T-cell (primary cell): ENCODE results near the gene SLC25A22. TPM values are rescaled to one million over a fixed set of nuclear protein-coding genes. Genes with fewer than 3 reads are reported as not detected.

ENCODE experiments used
- ATAC-seq, 4 experiments: fragments of 200-7000 bp in 3 of 4; fragments of 150-1000 bp in 1 of 4; cut with Tn5 transposase; replicated peaks in 1 of 4; 1 replicate in 3 of 4; 2 replicates in 1 of 4; pipeline ENCODE4 v1.10.0; 2021; ENCODE audit warnings: moderate library complexity in 3 of 4, mild to moderate bottlenecking in 2 of 4, moderate number of reproducible peaks in 1 of 4
- CTCF ChIA-PET, 2 donors: fragments of 300-600 bp; sonication (Branson Sonifier 250); formaldehyde crosslinking; loops; one replicate each; lab custom pipeline; 2022; ENCODE audit warnings: antibody characterized with exemption in 2 of 2; lab: Charles Lee
- POLR2A ChIA-PET, 2 donors: fragments of 300-600 bp; sonication (Branson Sonifier 250); formaldehyde crosslinking; loops; one replicate each; lab custom pipeline; 2022; ENCODE audit warnings: antibody characterized with exemption in 2 of 2; lab: Charles Lee
- DNase-seq, 35 experiments: peaks; one replicate each; pipeline versions ENCODE4 v3.0.0 to v3.0.0-alpha.2; 2013 to 2023
- H3K27ac ChIP-seq: one replicate; pipeline ENCODE4 v1.5.1; 2013; ENCODE audit warnings: low read length
- H3K27me3 ChIP-seq, 2 experiments: replicated peaks in 1 of 2; 1 replicate in 1 of 2; 2 replicates in 1 of 2; pipeline versions ENCODE4 v1.6.1 to v1.7.0; 2013; ENCODE audit warnings: low read length in 1 of 2, mixed read lengths in 1 of 2; ENCODE audit not compliant: control insufficient read depth in 2 of 2, insufficient read depth in 2 of 2; ENCODE audit errors: extremely low read depth in 1 of 2
- H3K36me3 ChIP-seq, 2 donors: 1 replicate in 1 of 2; 2 replicates in 1 of 2; pipeline versions ENCODE4 v1.6.1 to v1.7.0; 2013; ENCODE audit warnings: low read length in 1 of 2; ENCODE audit not compliant: control insufficient read depth in 2 of 2, insufficient read depth in 1 of 2; ENCODE audit errors: extremely low read depth in 1 of 2
- H3K4me1 ChIP-seq, 2 experiments: 1 replicate in 1 of 2; 2 replicates in 1 of 2; pipeline versions ENCODE4 v1.6.1 to v1.7.0; 2013; ENCODE audit warnings: low read length in 2 of 2, mixed read lengths in 1 of 2; ENCODE audit not compliant: insufficient read depth in 2 of 2, control insufficient read depth in 1 of 2; ENCODE audit errors: extremely low read depth in 1 of 2
- H3K4me3 ChIP-seq, 2 donors: 1 replicate in 1 of 2; 2 replicates in 1 of 2; pipeline versions ENCODE4 v1.5.1 to v1.7.0; 2013; ENCODE audit warnings: mild to moderate bottlenecking in 2 of 2, low read length in 1 of 2, moderate library complexity in 1 of 2; ENCODE audit not compliant: control insufficient read depth in 1 of 2; ENCODE audit errors: extremely low read depth in 1 of 2
- H3K9me3 ChIP-seq: 2 replicates; pipeline ENCODE4 v1.7.0; 2013
- H3K27ac Mint-ChIP-seq, 2 donors: one replicate each; pipeline ENCODE4 v1.8.0; 2020 to 2021; ENCODE audit warnings: mild to moderate bottlenecking in 2 of 2, mixed read lengths in 2 of 2
- H3K27me3 Mint-ChIP-seq, 2 donors: one replicate each; pipeline ENCODE4 v1.8.0; 2021 to 2022; ENCODE audit warnings: mixed read lengths in 2 of 2
- H3K36me3 Mint-ChIP-seq: one replicate; pipeline ENCODE4 v1.8.0; 2021; ENCODE audit warnings: mixed read lengths
- H3K4me1 Mint-ChIP-seq, 3 donors: one replicate each; pipeline ENCODE4 v1.8.0; 2020 to 2022; ENCODE audit warnings: mixed read lengths in 3 of 3, mild to moderate bottlenecking in 1 of 3
- H3K4me3 Mint-ChIP-seq, 3 donors: one replicate each; pipeline ENCODE4 v1.8.0; 2020 to 2022; ENCODE audit warnings: mild to moderate bottlenecking in 3 of 3, mixed read lengths in 3 of 3, moderate library complexity in 3 of 3
- H3K9me3 Mint-ChIP-seq, 3 donors: one replicate each; pipeline ENCODE4 v1.8.0; 2020 to 2022; ENCODE audit warnings: mixed read lengths in 3 of 3
- WGBS: methylation state at CpG from one replicate; pipeline ENCODE4 v1.1.5; 2013; ENCODE audit warnings: missing lambda C conversion rate; ENCODE audit not compliant: insufficient coverage; 5-methylcytosine and 5-hydroxymethylcytosine counted together
- total RNA-seq, 35 experiments: library from RNA in 6 of 35; stranded (reverse) in 6 of 35; fragments of 120-200 nt in 1 of 35; gene quantifications; one replicate each; pipeline versions ENCODE4 v1.2.1 to v1.2.4 and lab custom pipeline; 2013 to 2026

SLC25A22 gene
- total RNA-seq, 5 donors from 2014 or later (not counting 1 experiment from before 2014, with no cell fraction given) = 22.4 to 37.4 (median 35.1) TPM

DNA sequence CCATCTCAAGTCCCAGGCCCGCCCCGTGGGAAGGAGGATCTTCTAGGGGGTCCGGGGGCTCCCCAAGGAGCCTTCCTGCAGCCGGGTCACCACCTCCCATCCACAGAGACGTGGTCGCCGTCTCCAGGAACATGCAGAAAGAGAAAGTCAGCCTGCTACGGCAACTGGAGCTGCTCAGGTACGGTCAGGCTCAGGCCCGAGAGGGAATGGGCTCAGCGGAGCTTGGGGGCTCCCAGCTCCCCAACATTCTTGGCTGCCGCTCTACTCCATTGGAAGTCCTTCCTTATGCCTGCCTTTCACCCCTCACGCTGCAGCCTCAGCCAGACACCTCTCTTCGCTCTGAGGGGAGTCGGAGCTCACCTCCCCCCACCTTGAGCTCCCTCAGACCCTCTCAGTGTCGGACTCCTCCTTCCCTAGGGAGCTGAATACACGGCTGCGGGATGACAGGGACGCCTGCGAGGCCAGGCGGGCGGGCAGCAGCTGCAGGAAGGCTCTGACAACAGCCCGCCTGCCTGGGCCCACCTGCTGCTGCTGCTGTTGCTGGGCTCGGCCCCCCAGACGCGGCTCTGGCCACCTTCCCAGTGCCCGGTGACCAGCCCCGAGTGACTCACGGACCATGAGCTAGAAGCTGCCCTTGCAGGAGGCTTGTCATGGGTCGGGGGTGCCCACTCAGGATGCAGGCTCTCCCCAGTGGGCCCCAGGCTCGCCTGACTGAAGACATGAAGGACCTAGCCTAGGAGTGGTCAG, 33.2 kb upstream of the SLC25A22 start:
- peaks cover 0 to 76% of the 10 kb centered on the region in 2 experiments for H3K27me3 ChIP-seq
- Mint-ChIP-seq H3K27ac (peak overlapping the region in 1 of 2 donors; percentile 31), H3K4me1 (peaks cover 23 to 50% (median 34%) of the 10 kb centered on the region in 3 donors), H3K36me3 (no peaks in the 10 kb centered on the region), H3K9me3 (no peaks in the 10 kb centered on the region), H3K27me3 (peaks cover 9 to 37% of the 10 kb centered on the region in 2 donors), H3K4me3 (peak overlapping the region; percentile 25 to 78 (median 55))
- DNase-seq (no peak), ATAC-seq (no peak)
- CTCF ChIA-PET = no interaction called here
- H3K4me3 ChIP-seq = peak overlapping the region in 1 of 2 donors; percentile 51
- H3K27ac ChIP-seq = no peak overlapping the region
- H3K36me3 ChIP-seq = no peaks in the 10 kb centered on the region
- H3K4me1 ChIP-seq = peaks cover 22 to 84% of the 10 kb centered on the region in 2 experiments
- POLR2A ChIA-PET = interaction anchor here in 1 of 2 donors (0.5 kb wide), 1 partner anchor 143 kb away, joined by 4 read pairs; no protein-coding TSS in a partner anchor
- no peaks in the 10 kb centered on the region for H3K9me3 ChIP-seq
- WGBS = 70% methylated on average over 31 of the region's 31 CpGs

GRCh38 chr11:830295-831117, 32.4 kb upstream of the SLC25A22 start:
- ChIA-PET CTCF (no interaction called here), POLR2A (interaction anchor here in 1 of 2 donors (0.5 kb wide), 1 partner anchor 144 kb away, joined by 4 read pairs; no protein-coding TSS in a partner anchor)
- Histone ChIP-seq H3K27ac (no peak overlapping the region), H3K36me3 (no peaks in the 10 kb centered on the region), H3K9me3 (no peaks in the 10 kb centered on the region), H3K4me1 (peaks cover 22 to 88% of the 10 kb centered on the region in 2 experiments), H3K27me3 (peaks cover 0 to 84% of the 10 kb centered on the region in 2 experiments), H3K4me3 (peak overlapping the region; percentile 31 to 63)
- DNase-seq (peak in 24 of 35 experiments; percentile 23 to 72 (median 45)), ATAC-seq (peak; percentile 48 to 52 (median 49))
- WGBS = 2% methylated on average over 70 of the region's 78 CpGs
- Mint-ChIP-seq H3K9me3 (no peaks in the 10 kb centered on the region), H3K27ac (no peak overlapping the region), H3K4me1 (peaks cover 23 to 51% (median 35%) of the 10 kb centered on the region in 3 donors), H3K27me3 (peaks cover 9 to 37% of the 10 kb centered on the region in 2 donors), H3K4me3 (peak overlapping the region; percentile 37 to 78 (median 44)), H3K36me3 (no peaks in the 10 kb centered on the region)

DNA sequence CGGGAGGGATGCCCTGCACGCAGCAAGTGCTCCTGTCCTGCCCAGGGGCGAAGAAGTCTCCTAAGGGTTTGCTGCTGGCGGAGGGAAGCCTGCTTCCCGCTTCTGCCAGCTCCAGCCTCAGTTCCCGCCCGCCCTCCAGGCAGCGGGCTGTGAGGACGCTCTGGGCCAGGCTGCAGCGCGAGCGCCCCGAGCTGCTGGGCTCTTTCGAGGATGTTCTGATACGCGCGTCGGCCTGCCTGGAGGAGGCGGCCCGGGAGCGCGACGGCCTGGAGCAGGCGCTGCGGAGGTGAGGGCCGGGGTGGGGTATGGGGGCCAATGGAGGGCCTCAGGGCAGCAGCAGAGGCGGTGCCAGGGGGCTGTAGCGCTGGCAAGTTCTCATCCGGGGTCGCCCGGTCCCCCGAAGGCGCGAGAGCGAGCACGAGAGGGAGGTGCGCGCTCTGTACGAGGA, 31.8 kb upstream of the SLC25A22 start:
- no peak overlapping the region for H3K27ac Mint-ChIP-seq
- Histone ChIP-seq H3K4me1 (peaks cover 22 to 88% of the 10 kb centered on the region in 2 experiments), H3K9me3 (no peaks in the 10 kb centered on the region), H3K27ac (no peak overlapping the region), H3K36me3 (peaks cover 0 to 5% of the 10 kb centered on the region in 2 donors), H3K27me3 (peaks cover 0 to 87% of the 10 kb centered on the region in 2 experiments), H3K4me3 (peak overlapping the region; percentile 31 to 63)
- WGBS = 4% methylated on average over 39 of the region's 39 CpGs
- ChIA-PET POLR2A (interaction anchor here in 1 of 2 donors (0.6 kb wide), 1 partner anchor 19 kb away, joined by 5 read pairs; no protein-coding TSS in a partner anchor), CTCF (no interaction called here)
- DNase-seq = no peak
- H3K36me3 Mint-ChIP-seq = peaks cover 5% of the 10 kb centered on the region
- peaks cover 23 to 49% (median 35%) of the 10 kb centered on the region in 3 donors for H3K4me1 Mint-ChIP-seq
- no peaks in the 10 kb centered on the region for H3K9me3 Mint-ChIP-seq
- peak; percentile 1 to 3 (median 1) for ATAC-seq
- H3K27me3 Mint-ChIP-seq = peaks cover 9 to 37% of the 10 kb centered on the region in 2 donors
- peak overlapping the region; percentile 34 to 78 (median 44) for H3K4me3 Mint-ChIP-seq

DNA sequence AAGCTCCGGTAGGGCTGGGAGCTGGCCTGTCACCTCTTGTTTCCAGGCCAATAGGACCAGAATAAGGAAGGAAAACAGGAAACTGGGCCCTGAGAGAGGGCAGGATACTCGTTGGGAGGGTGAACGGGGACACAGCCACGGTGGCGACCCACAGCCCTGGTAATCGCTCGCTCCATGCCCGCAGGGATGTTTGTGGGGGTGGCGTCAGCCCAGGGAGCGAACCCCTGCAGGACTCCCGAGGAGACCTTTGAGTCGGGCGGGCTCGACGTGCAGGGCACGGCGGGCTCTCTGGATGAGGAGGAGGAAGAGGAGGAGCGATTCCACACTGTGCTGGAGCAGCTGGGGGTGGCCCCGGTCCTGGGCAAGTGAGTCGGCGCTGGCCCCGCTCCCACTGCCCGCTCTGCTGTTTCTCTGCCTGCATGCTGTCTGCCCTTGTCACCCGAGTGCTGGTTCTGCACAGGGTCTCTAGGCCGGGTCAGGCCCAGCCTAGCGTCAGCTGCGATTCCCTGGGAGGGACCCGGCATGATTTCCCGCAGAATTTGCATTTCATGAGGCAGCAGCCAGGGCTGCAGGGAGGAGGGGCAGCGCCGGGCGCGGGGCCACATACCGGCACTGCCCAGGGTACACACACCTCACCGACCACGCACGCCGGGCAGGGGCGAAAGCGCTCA, 31.2 kb upstream of the SLC25A22 start:
- ATAC-seq (no peak), DNase-seq (no peak)
- peaks cover 0 to 81% of the 10 kb centered on the region in 2 experiments for H3K27me3 ChIP-seq
- peaks cover 7% of the 10 kb centered on the region for H3K36me3 Mint-ChIP-seq
- H3K4me1 Mint-ChIP-seq = peaks cover 23 to 48% (median 35%) of the 10 kb centered on the region in 3 donors
- H3K9me3 Mint-ChIP-seq = no peaks in the 10 kb centered on the region
- peaks cover 5 to 8% of the 10 kb centered on the region in 2 donors for H3K36me3 ChIP-seq
- no peaks in the 10 kb centered on the region for H3K9me3 ChIP-seq
- peak overlapping the region in 1 of 3 donors; percentile 78 for H3K4me3 Mint-ChIP-seq
- ChIA-PET CTCF (no interaction called here), POLR2A (interaction anchor here in 1 of 2 donors (0.6 kb wide), 1 partner anchor 18 kb away, joined by 5 read pairs; no protein-coding TSS in a partner anchor)
- no peak overlapping the region for H3K27ac ChIP-seq
- no peak overlapping the region for H3K27ac Mint-ChIP-seq
- peaks cover 22 to 82% of the 10 kb centered on the region in 2 experiments for H3K4me1 ChIP-seq
- peak overlapping the region in 1 of 2 donors; percentile 63 for H3K4me3 ChIP-seq
- 14% methylated on average over 38 of the region's 40 CpGs for WGBS
- H3K27me3 Mint-ChIP-seq = peaks cover 9 to 37% of the 10 kb centered on the region in 2 donors

DNA sequence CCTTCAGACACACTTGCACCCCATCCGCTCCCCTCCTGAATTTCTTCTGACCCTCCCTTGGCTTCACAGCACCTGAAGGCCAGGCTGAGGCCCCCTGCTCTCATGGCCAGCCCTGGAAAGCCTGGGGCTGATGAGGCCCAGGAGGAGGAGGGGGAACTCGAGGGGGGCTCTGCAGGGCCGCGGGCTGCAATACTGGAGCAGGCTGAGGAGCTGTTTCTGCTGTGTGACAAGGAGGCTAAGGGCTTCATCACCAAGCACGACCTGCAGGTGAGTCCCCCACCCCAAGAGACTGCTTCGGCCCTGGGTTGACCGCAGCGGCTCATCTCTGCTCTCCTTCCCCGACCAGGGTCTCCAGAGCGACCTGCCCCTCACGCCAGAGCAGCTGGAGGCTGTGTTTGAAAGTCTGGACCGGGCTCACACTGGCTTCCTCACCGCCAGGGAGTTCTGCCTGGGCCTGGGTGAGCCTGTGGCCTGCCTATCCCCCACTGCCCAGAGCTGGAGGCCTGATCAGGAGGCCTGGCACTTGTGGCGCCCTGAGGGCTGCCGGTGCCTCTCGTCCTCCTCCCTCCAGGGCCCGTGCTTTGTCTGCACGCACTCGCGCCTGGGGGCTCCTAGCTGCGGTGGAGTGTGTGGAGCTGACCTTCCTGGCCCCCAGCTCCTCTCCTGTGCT, 30.6 kb upstream of the SLC25A22 start:
- Mint-ChIP-seq H3K27me3 (peaks cover 9 to 37% of the 10 kb centered on the region in 2 donors), H3K9me3 (no peaks in the 10 kb centered on the region), H3K27ac (no peak overlapping the region), H3K4me1 (peaks cover 23 to 41% (median 30%) of the 10 kb centered on the region in 3 donors), H3K4me3 (peak overlapping the region; percentile 55 to 78 (median 59)), H3K36me3 (peaks cover 7% of the 10 kb centered on the region)
- Histone ChIP-seq H3K36me3 (peaks cover 7 to 14% of the 10 kb centered on the region in 2 donors), H3K27ac (no peak overlapping the region), H3K9me3 (no peaks in the 10 kb centered on the region), H3K4me1 (peaks cover 22 to 76% of the 10 kb centered on the region in 2 experiments), H3K27me3 (peaks cover 0 to 76% of the 10 kb centered on the region in 2 experiments), H3K4me3 (peak overlapping the region in 1 of 2 donors; percentile 63)
- POLR2A ChIA-PET = no interaction called here
- no peak for DNase-seq
- 80% methylated on average over 14 of the region's 21 CpGs for WGBS
- no peak for ATAC-seq
- CTCF ChIA-PET = no interaction called here
